ENCODE results near the gene TBL3. TPM values are rescaled to one million over a fixed set of nuclear protein-coding genes. Genes with fewer than 3 reads are reported as not detected.

The TBL3 gene
- total and polyA plus RNA-seq, 3 donors from 2014 or later: 77.1 to 109 (median 83.4) TPM

DNA sequence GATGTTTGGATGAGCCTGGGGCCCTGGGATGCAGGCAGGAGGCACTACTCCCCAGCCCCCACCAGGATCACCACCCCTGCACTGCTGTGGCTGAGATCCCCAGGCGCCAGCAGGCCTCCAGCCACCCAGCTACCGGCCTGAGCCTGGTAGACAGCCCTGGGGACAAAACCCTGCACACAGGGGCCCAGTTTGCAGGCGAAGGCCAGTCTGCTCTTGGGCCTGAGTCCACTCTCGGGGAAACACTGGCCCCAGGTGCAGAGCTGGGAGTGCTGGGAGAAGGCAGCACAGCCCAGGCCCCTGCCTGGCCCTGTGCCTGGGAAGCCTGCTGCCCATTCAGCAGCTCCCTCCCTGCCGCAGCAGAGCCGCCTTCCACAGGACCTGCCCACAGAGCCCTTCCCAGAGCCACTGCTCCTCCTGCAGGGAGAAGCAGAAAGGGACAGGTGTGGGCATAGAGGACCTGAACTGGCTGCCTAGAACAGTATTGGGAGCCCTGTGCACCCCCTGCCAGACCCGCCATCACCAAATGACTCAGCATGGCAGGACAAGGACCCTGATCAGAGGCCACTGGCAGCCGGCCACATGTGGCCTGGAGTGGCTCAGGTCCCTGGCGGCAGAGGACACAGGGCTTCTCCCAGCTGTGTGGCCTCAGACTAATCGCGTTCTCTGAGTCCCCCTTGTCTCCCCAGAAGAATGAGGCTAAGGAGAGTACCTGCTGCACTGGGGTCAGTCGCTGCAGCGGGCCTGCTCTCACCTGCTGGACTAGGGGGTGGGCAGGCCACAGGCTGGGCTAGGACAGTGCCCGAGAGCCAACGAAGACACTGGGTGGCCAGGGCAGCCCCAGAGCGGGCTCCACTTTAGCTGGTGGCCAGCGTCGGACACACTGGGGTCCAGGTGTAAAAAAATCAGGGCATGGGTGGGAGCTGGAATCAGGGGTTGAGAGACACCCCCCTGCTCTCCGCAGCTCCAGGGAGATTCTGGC is 39.5 kb upstream of the TBL3 start:
- peak; percentile 43 for DNase-seq
- 76 to 86% methylated on average over 14 to 19 of the region's 19 CpGs for WGBS, 2 donors
- intact Hi-C loops (cut with DNase I; ENCODE audit: low total_unique reads): no loop called here

DNA sequence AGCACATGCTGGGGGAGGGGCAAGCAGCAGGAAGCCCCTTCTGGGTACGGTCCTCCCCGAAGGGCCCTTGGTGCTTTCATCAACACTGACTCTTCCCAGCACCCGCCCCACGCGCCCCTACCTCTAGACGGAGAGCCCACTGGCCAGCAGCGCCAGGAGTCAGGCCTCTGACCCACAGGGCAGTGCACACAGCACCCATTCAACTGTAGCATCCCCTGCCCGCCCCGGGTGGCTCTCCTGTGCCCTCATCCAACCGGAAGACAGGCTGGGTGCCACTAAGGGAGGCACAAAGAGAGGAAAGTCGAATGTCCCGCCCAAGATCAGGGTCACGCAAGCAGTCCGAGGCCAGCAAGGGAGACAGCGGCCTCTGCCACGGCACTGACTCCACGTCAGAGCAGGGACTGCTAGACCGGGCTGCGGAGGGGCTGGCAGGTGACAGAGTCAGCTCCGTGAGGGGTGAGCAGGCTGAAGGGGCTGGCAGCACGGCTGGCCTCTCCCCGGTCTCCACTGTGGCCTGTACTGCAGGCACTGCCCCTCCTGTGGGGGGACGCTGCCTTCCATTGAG is 38.7 kb upstream of the TBL3 start:
- TF ChIP-seq, protein P1, sequence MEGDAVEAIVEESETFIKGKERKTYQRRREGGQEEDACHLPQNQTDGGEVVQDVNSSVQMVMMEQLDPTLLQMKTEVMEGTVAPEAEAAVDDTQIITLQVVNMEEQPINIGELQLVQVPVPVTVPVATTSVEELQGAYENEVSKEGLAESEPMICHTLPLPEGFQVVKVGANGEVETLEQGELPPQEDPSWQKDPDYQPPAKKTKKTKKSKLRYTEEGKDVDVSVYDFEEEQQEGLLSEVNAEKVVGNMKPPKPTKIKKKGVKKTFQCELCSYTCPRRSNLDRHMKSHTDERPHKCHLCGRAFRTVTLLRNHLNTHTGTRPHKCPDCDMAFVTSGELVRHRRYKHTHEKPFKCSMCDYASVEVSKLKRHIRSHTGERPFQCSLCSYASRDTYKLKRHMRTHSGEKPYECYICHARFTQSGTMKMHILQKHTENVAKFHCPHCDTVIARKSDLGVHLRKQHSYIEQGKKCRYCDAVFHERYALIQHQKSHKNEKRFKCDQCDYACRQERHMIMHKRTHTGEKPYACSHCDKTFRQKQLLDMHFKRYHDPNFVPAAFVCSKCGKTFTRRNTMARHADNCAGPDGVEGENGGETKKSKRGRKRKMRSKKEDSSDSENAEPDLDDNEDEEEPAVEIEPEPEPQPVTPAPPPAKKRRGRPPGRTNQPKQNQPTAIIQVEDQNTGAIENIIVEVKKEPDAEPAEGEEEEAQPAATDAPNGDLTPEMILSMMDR (IDR thresholded peaks at IDR 0.05): no peak
- no peak for TF ChIP-seq POLR2A (IDR thresholded peaks at IDR 0.05)
- intact Hi-C loops (cut with DNase I; ENCODE audit: low total_unique reads): no loop called here
- Histone ChIP-seq H3K4me1 (no peaks in the 10 kb centered on the region), H3K9me3 (no peaks in the 10 kb centered on the region), H3K36me3 (ENCODE audit: low read depth, missing control alignments) (no peaks in the 10 kb centered on the region), H3K27ac (no peak overlapping the region), H3K4me3 (no peak overlapping the region), H3K27me3 (no peaks in the 10 kb centered on the region)
- no peak for DNase-seq
- 70 to 72% methylated on average over 16 to 23 of the region's 23 CpGs for WGBS, 2 donors

More for the DNA sequence above, 39.5 kb upstream of the TBL3 start:
- Histone ChIP-seq H3K27ac (no peak overlapping the region), H3K36me3 (ENCODE audit: low read depth, missing control alignments) (no peaks in the 10 kb centered on the region), H3K4me3 (no peak overlapping the region), H3K4me1 (no peaks in the 10 kb centered on the region), H3K27me3 (no peaks in the 10 kb centered on the region), H3K9me3 (no peaks in the 10 kb centered on the region)
- TF ChIP-seq POLR2A (IDR thresholded peaks at IDR 0.05): no peak
- TF ChIP-seq, protein P1 (IDR thresholded peaks at IDR 0.05): no peak

DNA sequence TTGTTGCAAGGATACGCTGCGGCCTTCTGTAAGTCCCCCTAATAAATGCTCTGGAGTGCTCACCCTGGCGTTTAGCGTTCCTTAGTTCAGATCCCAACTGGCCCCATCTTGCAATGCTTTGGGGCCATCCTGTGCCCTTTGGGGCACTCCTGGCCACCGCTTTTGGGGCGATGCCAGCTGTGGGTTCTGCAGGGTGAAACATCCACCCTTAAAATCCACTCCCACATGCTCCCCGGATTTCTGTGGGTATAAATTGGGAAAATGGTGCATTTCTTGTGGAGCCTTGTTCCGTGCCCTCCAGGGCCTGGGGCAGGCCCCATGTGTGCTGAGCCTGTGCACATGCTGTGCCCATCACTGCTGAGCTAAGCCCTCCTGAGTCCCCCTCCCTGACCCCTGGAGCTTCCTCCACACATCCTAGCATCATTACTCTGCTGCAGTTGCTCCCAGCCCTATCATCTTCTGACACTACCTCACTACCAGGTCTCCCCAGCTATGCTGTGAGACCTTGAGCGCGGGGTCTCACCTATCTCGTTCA is 34.8 kb upstream of the TBL3 start:
- 92 to 93% methylated on average over 11 of the region's 11 CpGs for WGBS, 2 donors
- no peaks in the 10 kb centered on the region for H3K36me3 ChIP-seq (ENCODE audit: low read depth, missing control alignments)
- intact Hi-C loops (cut with DNase I; ENCODE audit: low total_unique reads): no loop called here
- no peak overlapping the region for H3K4me3 ChIP-seq
- no peak overlapping the region for H3K27ac ChIP-seq
- no peak for DNase-seq
- no peaks in the 10 kb centered on the region for H3K27me3 ChIP-seq
- H3K4me1 ChIP-seq: peaks cover 4% of the 10 kb centered on the region
- H3K9me3 ChIP-seq: no peaks in the 10 kb centered on the region
- TF ChIP-seq, protein P1 (IDR thresholded peaks at IDR 0.05): no peak
- TF ChIP-seq POLR2A (IDR thresholded peaks at IDR 0.05): no peak

DNA sequence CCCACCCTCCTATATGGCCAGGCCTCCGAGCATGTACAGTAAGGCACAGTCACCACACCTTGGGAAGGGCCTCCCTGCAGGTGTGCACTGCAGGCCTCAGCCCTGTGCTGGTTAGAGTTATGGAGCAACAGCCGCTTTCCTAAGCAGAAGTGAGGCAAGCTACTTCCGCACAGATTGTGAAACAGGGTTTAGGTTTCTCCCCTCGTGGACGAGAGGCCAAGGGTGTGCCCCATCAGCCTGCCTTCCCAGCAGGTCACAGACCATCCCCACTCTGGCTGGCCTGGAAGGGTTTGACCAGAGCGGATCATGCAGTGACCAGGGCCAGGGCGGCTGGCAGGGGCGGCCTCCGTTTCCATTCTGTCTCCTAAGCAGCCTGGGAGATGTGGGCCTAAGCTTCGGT is 33.5 kb upstream of the TBL3 start:
- no peaks in the 10 kb centered on the region for H3K27me3 ChIP-seq
- no peaks in the 10 kb centered on the region for H3K9me3 ChIP-seq
- no peaks in the 10 kb centered on the region for H3K36me3 ChIP-seq (ENCODE audit: low read depth, missing control alignments)
- H3K4me3 ChIP-seq: no peak overlapping the region
- H3K4me1 ChIP-seq: peaks cover 10% of the 10 kb centered on the region
- TF ChIP-seq POLR2A (IDR thresholded peaks at IDR 0.05): no peak
- TF ChIP-seq, protein P1 (IDR thresholded peaks at IDR 0.05): no peak
- no peak for DNase-seq
- WGBS, 2 donors: 86 to 95% methylated on average over 7 to 10 of the region's 10 CpGs
- intact Hi-C loops (cut with DNase I; ENCODE audit: low total_unique reads): no loop called here
- H3K27ac ChIP-seq: no peak overlapping the region
